Natural killer cell treated with Interleukin-12 subunit alpha and Interleukin-12 subunit beta and Interleukin-15 and Interleukin-18, amount 100 ng/mL, for 72 hours (primary cell): ENCODE measurements around the gene FAM163B. TPM values are rescaled to one million over a fixed set of nuclear protein-coding genes. Genes with fewer than 3 reads are reported as not detected.
A peak's percentile ranks its signal among the peaks of the same experiment; 100 is the strongest.

ENCODE experiments used
- ATAC-seq, 2 donors: fragments of 150-1000 bp; cut with Tn5 transposase in 1 of 2; sonication (Bioruptor Pico), chemical (Tn5 transposase) in 1 of 2; 2 replicates each; pipeline ENCODE4 v1.10.0; 2021
- DNase-seq: peaks from one replicate; pipeline ENCODE4 v3.0.0; 2022; ENCODE audit warnings: low spot score
- H3K27ac Mint-ChIP-seq, 2 donors: 1 replicate in 1 of 2; 2 replicates in 1 of 2; pipeline ENCODE4 v1.8.0; 2022; ENCODE audit warnings: mixed read lengths in 2 of 2, mild to moderate bottlenecking in 1 of 2, moderate library complexity in 1 of 2
- H3K27me3 Mint-ChIP-seq, 2 donors: 1 replicate in 1 of 2; 2 replicates in 1 of 2; pipeline ENCODE4 v1.8.0; 2022; ENCODE audit warnings: mixed read lengths in 2 of 2
- H3K36me3 Mint-ChIP-seq: one replicate; pipeline ENCODE4 v1.8.0; 2022; ENCODE audit warnings: mixed read lengths
- H3K4me1 Mint-ChIP-seq, 2 donors: 1 replicate in 1 of 2; 2 replicates in 1 of 2; pipeline ENCODE4 v1.8.0; 2022; ENCODE audit warnings: low read depth in 2 of 2, mixed read lengths in 2 of 2, mild to moderate bottlenecking in 1 of 2
- H3K4me3 Mint-ChIP-seq: one replicate; pipeline ENCODE4 v1.8.0; 2022; ENCODE audit warnings: mixed read lengths
- H3K9me3 Mint-ChIP-seq: 2 replicates; pipeline ENCODE4 v1.8.0; 2022; ENCODE audit warnings: mixed read lengths
- total RNA-seq, 2 donors: library from RNA; stranded (reverse); gene quantifications; one replicate each; pipeline ENCODE4 v1.2.3, GENCODE V29; 2022

FAM163B gene
- total RNA-seq = not detected

DNA sequence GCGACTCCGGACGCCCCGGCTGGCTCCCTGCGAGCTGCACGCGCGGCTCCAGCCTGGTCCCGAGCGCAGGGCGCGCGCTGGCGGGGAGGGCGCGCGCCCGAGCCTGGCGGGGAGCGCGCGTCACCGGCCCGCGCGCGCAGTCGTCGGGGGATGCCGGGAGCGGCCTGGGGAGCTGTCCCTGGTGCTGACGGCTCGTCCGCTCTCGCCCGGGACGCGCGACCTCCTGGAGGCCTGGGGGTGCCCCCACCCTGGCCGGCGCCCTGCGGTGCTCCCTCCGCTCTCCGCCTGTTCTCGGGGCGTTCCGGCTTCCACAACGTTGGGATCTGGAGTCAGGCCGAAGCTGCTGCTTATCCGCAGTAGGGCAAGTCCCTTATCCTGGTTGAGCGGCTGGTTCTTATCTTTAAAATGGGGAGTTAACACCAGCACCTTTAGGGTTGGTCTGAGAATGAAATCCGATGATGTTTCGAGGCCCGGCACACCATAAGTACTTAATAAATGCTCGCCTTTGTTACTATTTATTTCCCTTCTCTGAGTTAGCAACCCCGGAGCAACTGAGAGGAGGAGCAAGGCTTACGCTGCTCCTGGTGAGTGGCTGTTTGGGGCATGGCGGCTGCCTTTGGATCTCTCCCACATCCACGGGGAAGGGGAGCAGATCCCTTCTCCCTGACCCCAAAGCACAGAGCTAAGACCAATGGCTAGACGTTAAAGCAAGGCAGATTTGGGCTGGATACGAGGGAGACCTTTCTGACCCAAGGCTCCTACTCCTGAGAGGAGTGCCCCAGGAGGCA lies at the start of gene FAM163B:
FAM163B (minus strand) TSS at position 79 of the 788 bp plus-strand sequence. CDS start 29,166 bp downstream, outside the sequence.
- Mint-ChIP-seq H3K27me3 (peaks cover 33 to 37% of the 10 kb centered on the region in 2 donors), H3K4me3 (no peak within 1 kb of the TSS), H3K9me3 (no peaks in the 10 kb centered on the region), H3K36me3 (no peaks in the 10 kb centered on the region), H3K27ac (no peak within 1 kb of the TSS), H3K4me1 (no peaks in the 10 kb centered on the region)
- DNase-seq (no peak), ATAC-seq (peak; percentile 40 to 65)

DNA sequence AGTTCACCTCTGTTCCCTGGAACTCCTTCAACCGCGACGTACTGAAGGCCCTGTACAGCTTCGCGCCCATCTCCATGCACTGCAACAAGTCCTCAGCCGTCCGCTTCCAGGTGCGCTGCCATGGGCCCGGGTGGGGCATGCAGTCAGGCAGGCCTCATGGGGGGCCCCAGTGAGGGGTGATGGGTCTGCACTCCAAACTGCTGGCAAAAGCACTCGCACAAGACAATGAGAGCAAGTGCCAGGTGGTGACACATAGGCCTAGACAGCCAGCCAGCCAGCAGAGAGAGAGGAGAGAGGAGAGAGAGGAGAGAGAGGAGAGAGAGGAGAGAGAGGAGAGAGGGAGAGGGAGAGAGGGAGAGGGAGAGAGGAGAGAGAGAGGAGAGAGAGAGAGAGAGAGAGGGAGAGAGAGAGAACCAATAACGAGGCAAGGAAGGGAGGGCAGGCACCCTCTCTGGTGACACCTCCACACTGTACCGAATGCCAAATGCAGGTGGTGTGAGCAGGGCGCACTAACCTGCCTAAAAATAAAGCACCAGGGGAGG lies 48.0 kb upstream of the FAM163B start:
- no peaks in the 10 kb centered on the region for H3K36me3 Mint-ChIP-seq
- H3K27ac Mint-ChIP-seq = no peak overlapping the region
- peaks cover 0 to 3% of the 10 kb centered on the region in 2 donors for H3K4me1 Mint-ChIP-seq
- ATAC-seq (no peak), DNase-seq (no peak)
- H3K4me3 Mint-ChIP-seq = no peak overlapping the region
- H3K9me3 Mint-ChIP-seq = no peaks in the 10 kb centered on the region
- peaks cover 21 to 38% of the 10 kb centered on the region in 2 donors for H3K27me3 Mint-ChIP-seq

DNA sequence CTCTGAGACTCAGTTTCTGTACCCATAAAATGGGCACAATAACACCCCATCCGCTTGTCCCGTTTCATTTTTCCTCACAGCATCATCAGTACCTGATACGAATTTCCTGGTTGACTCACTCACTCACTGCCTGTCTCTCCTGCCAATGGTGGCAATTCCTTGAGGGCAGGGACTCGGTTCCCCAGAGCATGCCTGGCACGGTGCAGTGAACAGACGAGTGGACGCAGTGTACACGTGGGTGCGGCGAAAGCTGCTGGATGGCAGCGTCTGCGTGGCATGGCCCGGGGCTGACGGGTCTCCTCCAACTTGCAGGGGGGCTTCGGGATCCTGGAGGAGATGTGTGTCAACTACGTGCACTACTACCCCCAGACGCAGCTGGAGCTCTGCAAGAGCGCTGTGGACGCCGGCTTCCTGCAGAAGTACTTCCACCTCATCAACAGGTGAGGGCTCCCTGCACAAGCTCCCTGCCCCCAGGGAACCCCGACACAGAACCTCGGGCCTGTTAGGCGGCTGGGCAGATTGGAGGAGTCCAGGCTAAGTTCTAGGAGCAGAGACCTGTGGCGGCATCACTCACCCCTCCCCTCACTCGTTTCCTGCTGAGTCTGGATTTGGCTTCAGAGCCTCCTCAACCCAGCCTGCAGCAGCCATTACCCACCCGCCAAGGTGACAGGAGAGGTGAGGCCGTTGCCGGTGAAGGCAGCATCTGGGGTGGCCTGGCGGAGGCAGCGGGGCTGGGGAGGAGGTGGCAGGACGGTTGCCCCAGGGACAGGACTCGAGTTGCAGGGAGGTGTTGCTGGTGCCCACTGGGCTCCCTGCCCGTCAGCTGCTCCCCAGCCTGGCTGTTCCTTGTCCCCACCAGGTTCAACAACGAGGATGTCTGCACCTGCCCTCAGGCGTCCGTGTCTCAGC lies 47.3 kb upstream of the FAM163B start:
- Mint-ChIP-seq H3K4me3 (no peak overlapping the region), H3K4me1 (peaks cover 0 to 3% of the 10 kb centered on the region in 2 donors), H3K27me3 (peaks cover 21 to 38% of the 10 kb centered on the region in 2 donors), H3K9me3 (no peaks in the 10 kb centered on the region), H3K27ac (no peak overlapping the region), H3K36me3 (no peaks in the 10 kb centered on the region)
- DNase-seq = no peak
- ATAC-seq = no peak

DNA sequence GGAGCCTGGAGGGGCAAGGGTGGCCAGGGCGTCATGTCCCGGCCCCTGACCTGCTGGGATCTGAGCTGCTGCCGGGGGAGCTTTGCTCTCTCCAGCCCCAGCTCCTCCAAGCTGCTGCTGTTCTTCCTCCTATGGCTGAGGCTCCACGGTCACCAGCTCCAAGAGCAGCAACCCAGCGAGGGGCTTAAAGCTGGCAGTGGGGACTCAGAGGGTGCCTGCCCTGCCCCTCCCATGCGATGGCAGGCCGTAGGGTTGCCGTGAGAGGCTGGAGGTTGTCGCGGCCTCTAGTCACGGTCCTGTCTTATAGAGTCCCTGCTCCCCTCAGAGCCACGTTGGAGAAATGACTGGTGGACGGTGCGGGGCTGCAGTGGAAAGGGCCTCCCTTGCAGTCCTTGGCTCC lies 46.5 kb upstream of the FAM163B start:
- DNase-seq = no peak
- H3K4me3 Mint-ChIP-seq = no peak overlapping the region
- H3K36me3 Mint-ChIP-seq = no peaks in the 10 kb centered on the region
- no peaks in the 10 kb centered on the region for H3K9me3 Mint-ChIP-seq
- H3K27ac Mint-ChIP-seq = no peak overlapping the region
- no peak for ATAC-seq
- H3K27me3 Mint-ChIP-seq = peaks cover 21 to 38% of the 10 kb centered on the region in 2 donors
- peaks cover 0 to 3% of the 10 kb centered on the region in 2 donors for H3K4me1 Mint-ChIP-seq

DNA sequence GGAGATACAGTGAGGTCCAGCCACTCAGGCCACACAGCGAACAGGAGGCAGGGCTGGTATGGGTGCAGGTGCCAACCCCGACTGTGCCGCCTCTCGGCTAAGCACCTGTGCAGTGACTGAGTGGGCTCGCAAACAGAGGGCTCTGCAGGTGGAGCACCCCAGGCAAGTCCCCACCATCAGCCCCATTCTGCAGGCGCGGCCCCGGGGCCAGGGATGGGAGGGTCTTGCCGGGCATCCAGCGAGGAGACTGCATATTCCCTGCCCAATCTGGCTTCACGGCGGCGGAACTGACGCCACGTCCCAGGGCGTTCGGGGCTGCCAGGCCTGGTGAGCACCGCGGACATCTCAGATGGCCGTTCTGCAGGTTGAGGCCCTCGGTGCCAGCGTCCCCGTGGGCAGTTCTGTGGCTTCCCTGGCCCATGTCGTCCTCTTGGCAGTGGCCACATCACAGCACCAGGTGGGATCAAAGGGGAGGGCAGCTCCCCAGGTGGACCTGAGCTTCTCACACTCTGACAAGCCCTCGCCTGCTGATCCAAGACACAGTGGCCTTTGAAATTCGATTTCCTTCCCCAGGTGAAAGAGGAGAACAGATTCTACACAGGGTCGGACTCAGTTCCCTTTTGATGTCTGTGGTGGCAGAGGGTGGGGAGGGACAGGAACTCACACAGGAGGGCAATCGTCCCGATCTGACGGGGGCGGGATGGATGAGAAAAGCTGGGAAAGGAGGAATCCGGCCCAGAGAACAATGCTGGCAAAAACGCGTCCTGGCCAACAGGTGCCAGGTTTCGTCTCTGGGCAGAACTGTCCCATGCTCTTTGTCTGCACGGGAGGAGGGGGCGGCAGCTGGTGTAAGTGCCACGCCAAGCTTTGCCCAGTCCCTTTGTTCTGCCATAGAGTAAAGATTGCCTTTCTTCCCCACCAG lies 45.8 kb upstream of the FAM163B start:
- H3K4me3 Mint-ChIP-seq = no peak overlapping the region
- H3K27ac Mint-ChIP-seq = no peak overlapping the region
- H3K9me3 Mint-ChIP-seq = no peaks in the 10 kb centered on the region
- peaks cover 0 to 3% of the 10 kb centered on the region in 2 donors for H3K4me1 Mint-ChIP-seq
- ATAC-seq = no peak
- no peaks in the 10 kb centered on the region for H3K36me3 Mint-ChIP-seq
- peaks cover 21 to 36% of the 10 kb centered on the region in 2 donors for H3K27me3 Mint-ChIP-seq
- DNase-seq = no peak

DNA sequence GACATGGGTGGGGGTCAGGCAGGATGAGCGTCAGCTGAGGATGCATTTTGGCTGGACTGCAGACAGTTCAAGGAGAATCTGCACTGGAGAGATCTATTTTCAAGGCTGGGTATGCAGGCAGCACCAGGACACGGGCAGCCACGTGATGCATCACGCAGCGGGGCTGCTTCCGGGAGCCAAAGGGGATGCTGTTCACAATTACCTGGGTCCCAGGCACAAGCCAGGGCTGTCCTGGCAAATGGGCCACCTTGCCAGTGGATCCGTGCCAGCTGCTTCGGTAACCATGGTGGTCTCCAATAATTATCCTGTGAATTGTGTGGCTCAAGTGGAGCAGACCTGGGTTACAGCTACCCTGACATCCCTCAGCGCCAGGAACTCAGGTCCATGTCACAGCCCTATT lies 44.4 kb upstream of the FAM163B start:
- Mint-ChIP-seq H3K4me3 (no peak overlapping the region), H3K36me3 (no peaks in the 10 kb centered on the region), H3K27ac (no peak overlapping the region), H3K4me1 (peaks cover 0 to 3% of the 10 kb centered on the region in 2 donors), H3K9me3 (no peaks in the 10 kb centered on the region), H3K27me3 (peaks cover 15 to 28% of the 10 kb centered on the region in 2 donors)
- no peak for DNase-seq
- ATAC-seq = no peak

DNA sequence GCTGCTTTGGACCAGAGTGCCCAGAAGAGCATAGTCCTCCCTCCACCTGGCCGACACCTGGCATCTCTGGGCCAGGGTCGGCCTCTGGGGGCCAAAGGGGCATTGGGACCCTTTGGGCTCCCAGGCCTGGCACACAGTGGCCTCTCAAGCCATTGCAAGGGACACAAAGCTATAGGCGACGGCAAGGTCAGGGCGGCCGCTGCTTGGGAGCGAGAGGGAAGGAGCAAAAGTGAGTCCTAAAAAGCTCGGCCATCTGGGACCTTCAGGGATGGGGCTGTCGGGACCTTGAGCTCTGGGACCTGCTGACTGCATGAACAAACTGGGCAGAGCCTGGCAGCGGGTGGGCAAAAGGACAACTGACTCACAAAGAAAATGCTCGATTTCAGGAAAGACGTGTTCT lies 40.8 kb upstream of the FAM163B start:
- H3K36me3 Mint-ChIP-seq = no peaks in the 10 kb centered on the region
- H3K9me3 Mint-ChIP-seq = no peaks in the 10 kb centered on the region
- no peak for ATAC-seq
- no peak overlapping the region for H3K4me3 Mint-ChIP-seq
- peaks cover 0 to 11% of the 10 kb centered on the region in 2 donors for H3K27me3 Mint-ChIP-seq
- no peak overlapping the region for H3K27ac Mint-ChIP-seq
- no peak for DNase-seq
- no peaks in the 10 kb centered on the region for H3K4me1 Mint-ChIP-seq

DNA sequence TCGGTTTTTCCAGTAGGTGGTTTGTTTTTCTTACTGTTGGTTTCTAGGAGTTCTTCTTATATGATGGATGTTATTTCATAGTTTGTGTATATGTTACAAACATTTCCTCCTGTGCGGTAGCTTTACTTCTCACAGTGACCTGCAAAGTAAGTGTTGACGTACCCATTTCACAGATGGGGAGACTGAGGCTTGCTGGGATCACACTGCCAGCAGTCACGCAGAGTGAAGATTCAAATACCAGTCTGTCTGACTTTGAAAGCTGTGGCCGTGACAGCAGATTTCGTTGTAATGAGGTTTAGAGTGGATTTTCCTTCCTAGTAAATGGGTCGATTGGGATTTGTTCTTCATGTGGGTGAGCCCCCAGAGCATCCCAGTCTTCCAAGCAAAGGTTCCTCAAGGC lies 40.0 kb upstream of the FAM163B start:
- no peaks in the 10 kb centered on the region for H3K9me3 Mint-ChIP-seq
- no peaks in the 10 kb centered on the region for H3K4me1 Mint-ChIP-seq
- no peak for ATAC-seq
- H3K27me3 Mint-ChIP-seq = peaks cover 0 to 8% of the 10 kb centered on the region in 2 donors
- no peak overlapping the region for H3K4me3 Mint-ChIP-seq
- DNase-seq = no peak
- no peak overlapping the region for H3K27ac Mint-ChIP-seq
- H3K36me3 Mint-ChIP-seq = no peaks in the 10 kb centered on the region

DNA sequence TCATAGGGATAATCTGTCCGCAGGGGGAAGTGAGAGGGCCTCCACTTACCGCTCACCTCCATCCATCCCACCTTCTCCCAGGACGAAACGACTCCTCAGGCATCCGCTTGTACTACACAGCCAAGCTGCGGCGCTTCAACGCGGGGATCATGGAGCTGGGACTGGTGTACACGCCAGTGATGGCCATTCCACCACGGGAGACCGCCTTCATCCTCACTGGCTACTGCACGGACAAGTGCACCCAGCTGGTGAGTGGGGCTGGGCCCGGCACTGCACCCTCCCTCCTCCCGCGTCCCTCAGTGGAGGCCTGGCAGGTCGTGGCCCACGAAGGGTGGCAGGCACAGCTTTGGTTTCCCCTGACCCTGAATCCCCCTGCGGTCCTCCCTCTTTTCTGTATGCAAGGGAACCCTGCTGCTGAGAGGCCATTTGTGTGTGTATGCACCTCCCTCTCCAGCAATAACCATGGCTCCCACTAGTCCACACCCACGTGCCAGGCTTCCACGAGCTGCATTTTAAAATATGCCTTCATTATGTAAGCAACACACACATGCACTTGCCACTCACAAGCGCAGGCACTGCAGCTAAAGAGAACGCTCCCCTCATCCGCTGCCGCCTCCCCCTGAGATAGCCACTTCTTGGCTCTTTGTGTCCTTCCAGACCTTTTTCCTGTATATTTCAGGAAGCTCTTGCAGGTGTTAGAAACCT lies 38.7 kb upstream of the FAM163B start:
- ATAC-seq (no peak), DNase-seq (no peak)
- no peak overlapping the region for H3K4me3 Mint-ChIP-seq
- no peak overlapping the region for H3K27ac Mint-ChIP-seq
- peaks cover 0 to 2% of the 10 kb centered on the region in 2 donors for H3K27me3 Mint-ChIP-seq
- no peaks in the 10 kb centered on the region for H3K36me3 Mint-ChIP-seq
- no peaks in the 10 kb centered on the region for H3K4me1 Mint-ChIP-seq
- no peaks in the 10 kb centered on the region for H3K9me3 Mint-ChIP-seq

DNA sequence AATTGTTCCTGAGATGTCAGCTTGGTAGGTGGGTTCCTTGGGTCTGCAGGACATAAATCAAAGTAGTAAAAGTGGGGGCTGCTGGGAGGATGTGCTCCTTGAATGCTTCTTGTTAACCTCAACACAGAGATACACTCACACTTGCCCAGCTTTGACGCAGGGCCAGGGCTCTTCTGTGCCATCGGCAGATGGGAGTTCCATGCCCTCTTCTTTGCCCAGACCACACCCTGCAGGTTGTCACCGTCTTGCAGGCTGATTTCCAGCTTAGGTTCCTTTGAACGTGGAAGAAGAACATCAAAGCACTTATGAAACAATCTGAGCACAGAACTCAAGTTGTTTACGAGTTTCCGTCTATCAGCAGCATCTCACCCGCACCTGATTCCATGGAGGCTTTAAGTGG lies 38.0 kb upstream of the FAM163B start:
- DNase-seq (no peak), ATAC-seq (no peak)
- Mint-ChIP-seq H3K9me3 (no peaks in the 10 kb centered on the region), H3K27me3 (peaks cover 0 to 2% of the 10 kb centered on the region in 2 donors), H3K4me3 (no peak overlapping the region), H3K36me3 (no peaks in the 10 kb centered on the region), H3K27ac (no peak overlapping the region), H3K4me1 (no peaks in the 10 kb centered on the region)

DNA sequence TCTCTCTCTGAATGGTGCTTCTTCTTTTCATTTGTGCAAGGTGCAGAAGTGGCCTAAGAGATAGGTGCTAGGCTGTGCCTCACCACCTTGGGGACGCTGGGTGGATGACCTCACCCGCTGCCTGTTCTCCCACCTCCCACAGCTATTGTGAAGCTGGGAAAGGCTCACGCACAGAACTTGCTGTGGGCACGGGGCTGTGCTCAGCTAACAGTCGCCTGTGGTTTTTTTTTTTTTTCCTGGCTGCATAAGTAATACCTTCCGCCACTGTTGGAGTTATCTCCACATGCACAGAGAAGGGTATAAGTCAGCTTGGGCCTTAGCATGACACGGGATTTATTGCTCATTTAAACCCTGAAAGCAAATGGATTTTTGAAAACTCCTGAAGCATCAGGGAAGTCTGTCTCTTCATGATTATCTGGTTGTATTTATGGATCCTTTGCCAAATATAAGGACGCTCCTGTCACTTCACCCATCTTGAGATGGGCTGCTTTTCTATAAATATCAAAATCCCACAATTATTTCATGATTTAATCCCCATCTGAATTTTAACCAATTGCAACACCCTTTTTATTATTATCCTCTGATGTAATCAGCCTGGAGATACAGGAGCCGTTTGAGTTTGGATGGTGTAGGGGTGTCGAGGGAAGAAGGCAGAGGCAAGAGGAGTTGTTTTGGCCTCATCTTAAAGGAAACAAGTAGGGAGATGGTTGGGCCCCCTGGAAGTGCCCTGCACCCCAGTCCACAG lies 36.0 kb upstream of the FAM163B start:
- H3K27me3 Mint-ChIP-seq = peaks cover 0 to 2% of the 10 kb centered on the region in 2 donors
- DNase-seq (no peak), ATAC-seq (no peak)
- no peaks in the 10 kb centered on the region for H3K9me3 Mint-ChIP-seq
- no peak overlapping the region for H3K4me3 Mint-ChIP-seq
- no peak overlapping the region for H3K27ac Mint-ChIP-seq
- no peaks in the 10 kb centered on the region for H3K36me3 Mint-ChIP-seq
- no peaks in the 10 kb centered on the region for H3K4me1 Mint-ChIP-seq
